HEK293 (cell line): ENCODE measurements around the gene KAT5.

Experiments
- GLIS2 ChIP-seq: fragments of 450-650 bp; formaldehyde crosslinking; IDR thresholded peaks from 2 replicates; pipeline ENCODE4 v1.5.1; 2016; ENCODE audit warnings: missing biosample characterization, missing genetic modification characterization
- HOXA7 ChIP-seq: sonication (generic); formaldehyde crosslinking; IDR thresholded peaks from 2 replicates; pipeline ENCODE4 v1.8.1; 2022; ENCODE audit warnings: missing genetic modification reagents, borderline replicate concordance
- HOXC10 ChIP-seq: sonication (generic); formaldehyde crosslinking; IDR thresholded peaks from 2 replicates; pipeline ENCODE4 v1.8.1; 2023; ENCODE audit warnings: mild to moderate bottlenecking, missing genetic modification reagents
- KLF16 ChIP-seq: fragments of 450-650 bp; formaldehyde crosslinking; IDR thresholded peaks from 2 replicates; pipeline ENCODE4 v1.5.1; 2017; ENCODE audit warnings: missing biosample characterization, missing genetic modification characterization
- MZF1 ChIP-seq: fragments of 450-650 bp; formaldehyde crosslinking; IDR thresholded peaks from 2 replicates; pipeline ENCODE4 v1.5.1; 2017; ENCODE audit warnings: missing biosample characterization, missing genetic modification characterization, borderline replicate concordance
- OVOL3 ChIP-seq: fragments of 450-650 bp; formaldehyde crosslinking; IDR thresholded peaks from 2 replicates; pipeline ENCODE4 v1.5.1; 2016; ENCODE audit warnings: missing biosample characterization, missing genetic modification characterization
- REPIN1 ChIP-seq: fragments of 450-650 bp; formaldehyde crosslinking; IDR thresholded peaks from 2 replicates; pipeline ENCODE4 v1.5.1; 2017; ENCODE audit warnings: missing biosample characterization, missing genetic modification characterization, low read depth
- SALL2 ChIP-seq: fragments of 450-650 bp; formaldehyde crosslinking; IDR thresholded peaks from 2 replicates; pipeline ENCODE4 v1.5.0; 2017; ENCODE audit warnings: missing biosample characterization, mild to moderate bottlenecking, missing genetic modification characterization, borderline replicate concordance
- SCRT1 ChIP-seq: fragments of 450-650 bp; formaldehyde crosslinking; IDR thresholded peaks from 2 replicates; pipeline ENCODE4 v1.5.1; 2016; ENCODE audit warnings: missing biosample characterization, missing genetic modification characterization, borderline replicate concordance
- SP7 ChIP-seq: fragments of 450-650 bp; formaldehyde crosslinking; IDR thresholded peaks from 2 replicates; pipeline ENCODE4 v1.5.1; 2016; ENCODE audit warnings: missing biosample characterization, missing genetic modification characterization
- YY2 ChIP-seq: fragments of 450-650 bp; formaldehyde crosslinking; IDR thresholded peaks from 2 replicates; pipeline ENCODE4 v1.5.1; 2016; ENCODE audit warnings: missing biosample characterization, missing genetic modification characterization
- ZBTB20 ChIP-seq: fragments of 450-650 bp; formaldehyde crosslinking; IDR thresholded peaks from 2 replicates; pipeline ENCODE4 v1.5.1; 2016; ENCODE audit warnings: missing biosample characterization, missing genetic modification characterization
- ZBTB7A ChIP-seq: fragments of 450-650 bp; formaldehyde crosslinking; IDR thresholded peaks from 2 replicates; pipeline ENCODE4 v1.5.1; 2016; ENCODE audit warnings: low read depth, missing biosample characterization, missing genetic modification characterization
- ZNF138 ChIP-seq: fragments of 450-650 bp; formaldehyde crosslinking; IDR thresholded peaks from 2 replicates; pipeline ENCODE4 v1.5.1; 2016; ENCODE audit warnings: missing biosample characterization, missing genetic modification characterization, borderline replicate concordance
- ZNF174 ChIP-seq: fragments of 450-650 bp; formaldehyde crosslinking; IDR thresholded peaks from 2 replicates; pipeline ENCODE4 v1.5.0; 2017; ENCODE audit warnings: missing biosample characterization, mild to moderate bottlenecking, missing genetic modification characterization
- ZNF19 ChIP-seq: fragments of 450-650 bp; formaldehyde crosslinking; IDR thresholded peaks from 2 replicates; pipeline ENCODE4; 2016; ENCODE audit warnings: missing biosample characterization, missing genetic modification characterization, low read depth
- ZNF202 ChIP-seq: fragments of 450-650 bp; formaldehyde crosslinking; IDR thresholded peaks from 2 replicates; pipeline ENCODE4 v1.5.1; 2016; ENCODE audit warnings: missing biosample characterization, missing genetic modification characterization, borderline replicate concordance
- ZNF266 ChIP-seq: fragments of 450-650 bp; formaldehyde crosslinking; IDR thresholded peaks from 2 replicates; pipeline ENCODE4 v1.5.1; 2016; ENCODE audit warnings: missing biosample characterization, missing genetic modification characterization, low read depth
- ZNF335 ChIP-seq: fragments of 450-650 bp; formaldehyde crosslinking; conservative IDR thresholded peaks from 2 replicates; pipeline ENCODE4 v1.5.1; 2016; ENCODE audit warnings: missing biosample characterization, missing genetic modification characterization
- ZNF521 ChIP-seq: fragments of 450-650 bp; formaldehyde crosslinking; IDR thresholded peaks from 2 replicates; pipeline ENCODE4 v1.5.1; 2017; ENCODE audit warnings: missing biosample characterization, mild to moderate bottlenecking, missing genetic modification characterization
- ZNF549 ChIP-seq: fragments of 450-650 bp; IDR thresholded peaks from 2 replicates; pipeline ENCODE4 v1.5.1; 2018; ENCODE audit warnings: missing biosample characterization, missing genetic modification characterization, mild to moderate bottlenecking, inconsistent platforms, moderate library complexity
- ZNF837 ChIP-seq: fragments of 450-650 bp; formaldehyde crosslinking; IDR thresholded peaks from 2 replicates; pipeline ENCODE4 v1.5.1; 2016; ENCODE audit warnings: missing biosample characterization, missing genetic modification characterization
- TF ChIP-seq, protein P1 (sequence below): fragments of 450-650 bp; formaldehyde crosslinking; IDR thresholded peaks from 2 replicates; pipeline ENCODE4 v1.5.1; 2016; ENCODE audit warnings: missing biosample characterization, missing genetic modification characterization
- TF ChIP-seq, protein P2 (sequence below): fragments of 450-650 bp; formaldehyde crosslinking; IDR thresholded peaks from 2 replicates; pipeline ENCODE4 v1.5.1; 2016; ENCODE audit warnings: missing biosample characterization, missing genetic modification characterization
- TF ChIP-seq, protein P3 (sequence below): fragments of 450-650 bp; formaldehyde crosslinking; IDR thresholded peaks from 2 replicates; pipeline ENCODE4 v1.5.1; 2016; ENCODE audit warnings: missing biosample characterization, missing genetic modification characterization
- TF ChIP-seq, protein P4 (sequence below): fragments of 450-650 bp; formaldehyde crosslinking; IDR thresholded peaks from 2 replicates; pipeline ENCODE4 v1.5.1; 2017; ENCODE audit warnings: missing biosample characterization, missing genetic modification characterization
- TF ChIP-seq, protein P5 (sequence below): fragments of 450-650 bp; formaldehyde crosslinking; IDR thresholded peaks from 2 replicates; pipeline ENCODE4 v1.5.1; 2016; ENCODE audit warnings: missing biosample characterization, missing genetic modification characterization

The KAT5 gene

DNA sequence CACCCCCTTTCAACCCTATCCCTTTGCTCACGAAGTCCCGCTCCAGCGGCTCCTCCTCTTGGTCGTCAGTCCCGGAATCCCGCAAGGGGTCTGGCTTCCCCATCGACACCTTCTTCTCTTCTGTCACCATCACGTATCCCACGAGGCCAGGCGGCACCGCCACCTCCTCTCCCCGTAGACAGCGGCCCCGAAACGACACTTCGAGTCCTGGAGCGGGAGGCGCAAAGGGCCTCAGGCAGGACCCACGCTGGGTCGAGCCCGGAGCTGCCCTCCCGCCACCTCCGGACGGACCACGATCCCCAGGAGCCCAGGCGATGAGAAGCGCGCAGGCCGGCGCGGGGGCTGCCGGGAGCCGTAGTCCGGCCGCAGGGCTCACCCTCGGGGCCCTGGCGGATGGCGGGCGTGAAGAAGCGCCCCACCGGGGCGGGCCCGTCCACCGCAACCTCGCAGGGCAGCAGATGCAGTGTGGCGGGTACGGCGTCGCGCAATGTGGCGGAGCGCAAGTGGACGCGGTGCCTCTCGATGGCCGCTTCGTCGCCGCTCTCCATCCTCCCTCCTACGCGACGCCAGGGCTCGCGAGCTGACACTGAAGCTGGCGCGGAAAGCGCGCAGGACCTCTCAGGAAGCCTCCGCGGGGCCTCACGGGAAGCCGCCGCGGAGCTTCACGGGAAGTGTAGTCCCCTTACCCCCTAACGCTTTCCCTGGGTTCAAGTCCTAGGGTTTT is 8.3 kb downstream of the KAT5 start, which contains the start of gene RNASEH2C (continued):
- TF ChIP-seq ZNF335 (tag by site-specific recombination) (peak; percentile 99), ZNF202 (no peak), ZNF19 (tag by site-specific recombination) (no peak), ZBTB20 (tag by site-specific recombination) (peak; percentile 89), OVOL3 (tag by site-specific recombination) (no peak), ZNF266 (no peak), SCRT1 (no peak), ZNF521 (tag by site-specific recombination) (no peak), ZNF138 (tag by site-specific recombination) (no peak), HOXA7 (CRISPR knock-in tag) (no peak), ZBTB7A (tag by site-specific recombination) (0 out of 2 replicates have a peak, but pooled peaks have one; percentile 64), SALL2 (tag by site-specific recombination) (no peak), YY2 (tag by site-specific recombination) (peak; percentile 90), SP7 (tag by site-specific recombination) (peak; percentile 84), ZNF549 (tag by site-specific recombination) (no peak), KLF16 (tag by site-specific recombination) (peak; percentile 57; the same call in 1 of the 2 replicates), HOXC10 (0 out of 2 replicates have a peak, but pooled peaks have one; percentile 31), ZNF174 (no peak), REPIN1 (tag by site-specific recombination) (0 out of 2 replicates have a peak, but pooled peaks have one; percentile 73), ZNF837 (tag by site-specific recombination) (no peak), MZF1 (tag by site-specific recombination) (no peak), GLIS2 (tag by site-specific recombination) (peak; percentile 77)
- TF ChIP-seq, protein P1, sequence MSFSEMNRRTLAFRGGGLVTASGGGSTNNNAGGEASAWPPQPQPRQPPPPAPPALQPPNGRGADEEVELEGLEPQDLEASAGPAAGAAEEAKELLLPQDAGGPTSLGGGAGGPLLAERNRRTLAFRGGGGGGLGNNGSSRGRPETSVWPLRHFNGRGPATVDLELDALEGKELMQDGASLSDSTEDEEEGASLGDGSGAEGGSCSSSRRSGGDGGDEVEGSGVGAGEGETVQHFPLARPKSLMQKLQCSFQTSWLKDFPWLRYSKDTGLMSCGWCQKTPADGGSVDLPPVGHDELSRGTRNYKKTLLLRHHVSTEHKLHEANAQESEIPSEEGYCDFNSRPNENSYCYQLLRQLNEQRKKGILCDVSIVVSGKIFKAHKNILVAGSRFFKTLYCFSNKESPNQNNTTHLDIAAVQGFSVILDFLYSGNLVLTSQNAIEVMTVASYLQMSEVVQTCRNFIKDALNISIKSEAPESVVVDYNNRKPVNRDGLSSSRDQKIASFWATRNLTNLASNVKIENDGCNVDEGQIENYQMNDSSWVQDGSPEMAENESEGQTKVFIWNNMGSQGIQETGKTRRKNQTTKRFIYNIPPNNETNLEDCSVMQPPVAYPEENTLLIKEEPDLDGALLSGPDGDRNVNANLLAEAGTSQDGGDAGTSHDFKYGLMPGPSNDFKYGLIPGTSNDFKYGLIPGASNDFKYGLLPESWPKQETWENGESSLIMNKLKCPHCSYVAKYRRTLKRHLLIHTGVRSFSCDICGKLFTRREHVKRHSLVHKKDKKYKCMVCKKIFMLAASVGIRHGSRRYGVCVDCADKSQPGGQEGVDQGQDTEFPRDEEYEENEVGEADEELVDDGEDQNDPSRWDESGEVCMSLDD = no peak; the same call in 1 of the 2 replicates
- TF ChIP-seq, protein P2, sequence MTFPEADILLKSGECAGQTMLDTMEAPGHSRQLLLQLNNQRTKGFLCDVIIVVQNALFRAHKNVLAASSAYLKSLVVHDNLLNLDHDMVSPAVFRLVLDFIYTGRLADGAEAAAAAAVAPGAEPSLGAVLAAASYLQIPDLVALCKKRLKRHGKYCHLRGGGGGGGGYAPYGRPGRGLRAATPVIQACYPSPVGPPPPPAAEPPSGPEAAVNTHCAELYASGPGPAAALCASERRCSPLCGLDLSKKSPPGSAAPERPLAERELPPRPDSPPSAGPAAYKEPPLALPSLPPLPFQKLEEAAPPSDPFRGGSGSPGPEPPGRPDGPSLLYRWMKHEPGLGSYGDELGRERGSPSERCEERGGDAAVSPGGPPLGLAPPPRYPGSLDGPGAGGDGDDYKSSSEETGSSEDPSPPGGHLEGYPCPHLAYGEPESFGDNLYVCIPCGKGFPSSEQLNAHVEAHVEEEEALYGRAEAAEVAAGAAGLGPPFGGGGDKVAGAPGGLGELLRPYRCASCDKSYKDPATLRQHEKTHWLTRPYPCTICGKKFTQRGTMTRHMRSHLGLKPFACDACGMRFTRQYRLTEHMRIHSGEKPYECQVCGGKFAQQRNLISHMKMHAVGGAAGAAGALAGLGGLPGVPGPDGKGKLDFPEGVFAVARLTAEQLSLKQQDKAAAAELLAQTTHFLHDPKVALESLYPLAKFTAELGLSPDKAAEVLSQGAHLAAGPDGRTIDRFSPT (tag by site-specific recombination) = no peak
- TF ChIP-seq, protein P3, sequence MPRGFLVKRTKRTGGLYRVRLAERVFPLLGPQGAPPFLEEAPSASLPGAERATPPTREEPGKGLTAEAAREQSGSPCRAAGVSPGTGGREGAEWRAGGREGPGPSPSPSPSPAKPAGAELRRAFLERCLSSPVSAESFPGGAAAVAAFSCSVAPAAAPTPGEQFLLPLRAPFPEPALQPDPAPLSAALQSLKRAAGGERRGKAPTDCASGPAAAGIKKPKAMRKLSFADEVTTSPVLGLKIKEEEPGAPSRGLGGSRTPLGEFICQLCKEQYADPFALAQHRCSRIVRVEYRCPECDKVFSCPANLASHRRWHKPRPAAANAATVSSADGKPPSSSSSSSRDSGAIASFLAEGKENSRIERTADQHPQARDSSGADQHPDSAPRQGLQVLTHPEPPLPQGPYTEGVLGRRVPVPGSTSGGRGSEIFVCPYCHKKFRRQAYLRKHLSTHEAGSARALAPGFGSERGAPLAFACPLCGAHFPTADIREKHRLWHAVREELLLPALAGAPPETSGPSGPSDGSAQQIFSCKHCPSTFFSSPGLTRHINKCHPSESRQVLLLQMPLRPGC (tag by site-specific recombination) = peak; percentile 61
- TF ChIP-seq, protein P4, sequence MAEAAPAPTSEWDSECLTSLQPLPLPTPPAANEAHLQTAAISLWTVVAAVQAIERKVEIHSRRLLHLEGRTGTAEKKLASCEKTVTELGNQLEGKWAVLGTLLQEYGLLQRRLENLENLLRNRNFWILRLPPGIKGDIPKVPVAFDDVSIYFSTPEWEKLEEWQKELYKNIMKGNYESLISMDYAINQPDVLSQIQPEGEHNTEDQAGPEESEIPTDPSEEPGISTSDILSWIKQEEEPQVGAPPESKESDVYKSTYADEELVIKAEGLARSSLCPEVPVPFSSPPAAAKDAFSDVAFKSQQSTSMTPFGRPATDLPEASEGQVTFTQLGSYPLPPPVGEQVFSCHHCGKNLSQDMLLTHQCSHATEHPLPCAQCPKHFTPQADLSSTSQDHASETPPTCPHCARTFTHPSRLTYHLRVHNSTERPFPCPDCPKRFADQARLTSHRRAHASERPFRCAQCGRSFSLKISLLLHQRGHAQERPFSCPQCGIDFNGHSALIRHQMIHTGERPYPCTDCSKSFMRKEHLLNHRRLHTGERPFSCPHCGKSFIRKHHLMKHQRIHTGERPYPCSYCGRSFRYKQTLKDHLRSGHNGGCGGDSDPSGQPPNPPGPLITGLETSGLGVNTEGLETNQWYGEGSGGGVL (tag by site-specific recombination) = no peak
- TF ChIP-seq, protein P5, sequence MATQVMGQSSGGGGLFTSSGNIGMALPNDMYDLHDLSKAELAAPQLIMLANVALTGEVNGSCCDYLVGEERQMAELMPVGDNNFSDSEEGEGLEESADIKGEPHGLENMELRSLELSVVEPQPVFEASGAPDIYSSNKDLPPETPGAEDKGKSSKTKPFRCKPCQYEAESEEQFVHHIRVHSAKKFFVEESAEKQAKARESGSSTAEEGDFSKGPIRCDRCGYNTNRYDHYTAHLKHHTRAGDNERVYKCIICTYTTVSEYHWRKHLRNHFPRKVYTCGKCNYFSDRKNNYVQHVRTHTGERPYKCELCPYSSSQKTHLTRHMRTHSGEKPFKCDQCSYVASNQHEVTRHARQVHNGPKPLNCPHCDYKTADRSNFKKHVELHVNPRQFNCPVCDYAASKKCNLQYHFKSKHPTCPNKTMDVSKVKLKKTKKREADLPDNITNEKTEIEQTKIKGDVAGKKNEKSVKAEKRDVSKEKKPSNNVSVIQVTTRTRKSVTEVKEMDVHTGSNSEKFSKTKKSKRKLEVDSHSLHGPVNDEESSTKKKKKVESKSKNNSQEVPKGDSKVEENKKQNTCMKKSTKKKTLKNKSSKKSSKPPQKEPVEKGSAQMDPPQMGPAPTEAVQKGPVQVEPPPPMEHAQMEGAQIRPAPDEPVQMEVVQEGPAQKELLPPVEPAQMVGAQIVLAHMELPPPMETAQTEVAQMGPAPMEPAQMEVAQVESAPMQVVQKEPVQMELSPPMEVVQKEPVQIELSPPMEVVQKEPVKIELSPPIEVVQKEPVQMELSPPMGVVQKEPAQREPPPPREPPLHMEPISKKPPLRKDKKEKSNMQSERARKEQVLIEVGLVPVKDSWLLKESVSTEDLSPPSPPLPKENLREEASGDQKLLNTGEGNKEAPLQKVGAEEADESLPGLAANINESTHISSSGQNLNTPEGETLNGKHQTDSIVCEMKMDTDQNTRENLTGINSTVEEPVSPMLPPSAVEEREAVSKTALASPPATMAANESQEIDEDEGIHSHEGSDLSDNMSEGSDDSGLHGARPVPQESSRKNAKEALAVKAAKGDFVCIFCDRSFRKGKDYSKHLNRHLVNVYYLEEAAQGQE = peak; percentile 33; the same call in 1 of the 2 replicates
